Stimulated activated CD8-positive, alpha-beta memory T cell treated with anti-CD3 and anti-CD28 coated beads, Interleukin-2, amount 100 ng/mL, for 1 hour (primary cell): Measurements from ENCODE around the gene SPSB2.

Source experiments
- DNase-seq, 2 donors: peaks; one replicate each; pipeline ENCODE4 v3.0.0-alpha.2; 2020; ENCODE audit warnings: low read depth in 2 of 2

SPSB2 gene

DNA sequence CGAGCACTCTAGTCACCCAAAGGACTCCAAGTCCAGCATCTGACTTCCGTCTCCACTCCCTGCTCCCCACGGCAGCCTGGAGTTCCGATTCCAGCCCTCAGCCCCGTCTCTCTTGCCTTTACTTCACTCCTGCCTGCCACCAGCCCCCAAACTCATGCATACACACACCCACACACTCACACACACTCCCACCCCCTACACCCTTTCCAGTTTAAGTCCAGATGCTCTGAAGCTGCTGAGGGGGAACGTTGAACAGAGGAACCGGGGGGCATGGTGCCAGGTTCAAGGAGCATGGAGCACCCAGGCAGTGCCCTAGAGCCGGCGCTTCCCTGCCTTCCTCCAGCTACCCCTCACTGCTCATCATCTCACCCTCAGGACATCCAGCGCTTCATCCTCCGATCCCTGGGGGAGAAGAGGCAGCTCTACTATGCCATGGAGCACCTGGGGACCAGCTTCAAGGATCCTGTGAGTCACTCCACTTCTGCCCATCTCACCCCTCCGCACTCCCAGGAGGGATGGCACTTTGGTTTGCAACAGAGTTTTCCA, 41.6 kb downstream of the SPSB2 start:
- no peak for DNase-seq

DNA sequence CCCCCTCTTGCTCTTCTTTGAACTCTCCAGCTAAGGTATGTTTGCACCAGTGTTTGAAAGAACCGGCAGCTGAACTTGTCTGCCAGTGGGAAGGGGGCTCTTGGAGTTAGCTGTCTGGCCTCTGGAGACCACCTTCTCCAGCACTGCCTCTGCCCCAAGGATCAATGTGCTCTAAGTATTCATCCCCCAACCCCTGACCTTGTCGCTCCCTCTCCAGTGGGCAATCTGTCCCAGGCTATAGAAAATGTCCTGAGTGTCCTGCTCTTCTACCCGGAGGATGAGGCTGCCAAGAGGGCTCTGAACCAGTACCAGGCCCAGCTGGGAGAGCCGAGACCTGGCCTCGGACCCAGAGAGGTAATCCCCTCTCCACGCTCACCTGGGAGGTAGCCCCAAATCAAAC, 42.1 kb downstream of the SPSB2 start:
- DNase-seq: no peak

DNA sequence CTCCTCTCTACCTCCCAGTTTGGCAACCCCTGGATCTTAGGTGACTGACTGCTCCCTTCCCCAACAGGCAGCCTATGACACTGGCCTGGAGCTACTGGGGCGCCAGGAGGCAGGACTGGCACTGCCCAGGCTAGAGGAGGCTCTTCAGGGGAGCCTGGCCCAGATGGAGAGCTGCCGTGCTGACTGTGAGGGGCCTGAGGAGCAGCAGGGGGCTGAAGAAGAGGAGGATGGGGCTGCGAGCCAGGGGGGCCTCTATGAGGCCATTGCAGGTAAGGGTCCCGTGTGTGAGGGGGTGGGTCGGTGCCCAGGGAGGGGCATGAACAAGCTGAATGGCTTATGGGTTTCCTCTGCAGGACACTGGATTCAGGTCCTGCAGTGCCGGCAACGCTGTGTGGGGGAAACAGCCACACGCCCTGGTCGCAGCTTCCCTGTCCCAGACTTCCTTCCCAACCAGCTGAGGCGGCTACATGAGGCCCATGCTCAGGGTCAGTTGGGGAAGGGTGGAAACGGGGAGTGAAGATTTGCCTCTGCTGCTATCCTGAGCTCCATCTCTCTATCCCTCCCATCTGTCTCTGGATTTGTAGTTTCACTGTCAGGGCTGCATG, 42.7 kb downstream of the SPSB2 start:
- no peak for DNase-seq

- no peak for DNase-seq
These were observed 43.4 kb downstream of the SPSB2 start for GRCh38 chr12:6829536-6830220.

GRCh38 chr12:6828781-6829535, 44.1 kb downstream of the SPSB2 start:
- peak in 1 of 2 donors; percentile 22 for DNase-seq

- no peak for DNase-seq
These were observed 44.9 kb downstream of the SPSB2 start, which contains the start of gene P3H3 for GRCh38 chr12:6827982-6828780. Gene P3H3, plus strand, starts transcription at chr12:6828407. Its CDS starts 34 bp downstream, at chr12:6828441.

GRCh38 chr12:6827437-6827911, 45.6 kb downstream of the SPSB2 start:
- DNase-seq: no peak

DNA sequence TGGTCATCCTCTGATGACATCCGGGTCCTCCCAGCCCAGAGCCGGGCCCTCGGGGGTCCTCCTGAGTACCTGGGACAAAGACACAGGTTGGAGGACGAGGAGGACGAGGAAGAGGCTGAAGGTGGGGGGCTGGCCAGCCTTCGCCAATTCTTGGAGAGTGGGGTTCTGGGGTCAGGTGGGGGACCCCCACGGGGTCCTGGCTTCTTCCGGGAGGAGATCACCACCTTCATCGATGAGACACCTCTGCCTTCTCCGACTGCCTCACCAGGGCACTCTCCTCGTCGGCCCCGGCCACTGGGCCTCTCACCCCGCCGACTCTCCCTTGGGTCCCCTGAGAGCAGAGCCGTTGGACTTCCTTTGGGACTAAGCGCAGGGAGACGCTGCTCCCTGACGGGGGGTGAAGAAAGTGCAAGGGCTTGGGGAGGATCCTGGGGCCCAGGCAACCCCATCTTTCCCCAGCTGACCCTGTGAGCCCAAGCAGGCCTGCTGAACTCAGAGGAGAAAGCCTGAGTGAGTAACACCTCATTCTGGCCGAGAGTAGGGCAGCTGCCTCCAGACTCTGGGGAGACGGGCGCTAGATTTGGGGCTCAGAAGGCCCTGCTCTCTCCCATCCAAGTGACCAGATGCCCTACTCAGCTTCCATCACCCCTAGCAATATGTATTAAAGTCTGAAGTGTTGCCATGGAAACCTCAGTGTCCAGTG, 46.2 kb downstream of the SPSB2 start:
- DNase-seq: no peak

GRCh38 chr12:6826125-6826733, 46.9 kb downstream of the SPSB2 start:
- DNase-seq: no peak

DNA sequence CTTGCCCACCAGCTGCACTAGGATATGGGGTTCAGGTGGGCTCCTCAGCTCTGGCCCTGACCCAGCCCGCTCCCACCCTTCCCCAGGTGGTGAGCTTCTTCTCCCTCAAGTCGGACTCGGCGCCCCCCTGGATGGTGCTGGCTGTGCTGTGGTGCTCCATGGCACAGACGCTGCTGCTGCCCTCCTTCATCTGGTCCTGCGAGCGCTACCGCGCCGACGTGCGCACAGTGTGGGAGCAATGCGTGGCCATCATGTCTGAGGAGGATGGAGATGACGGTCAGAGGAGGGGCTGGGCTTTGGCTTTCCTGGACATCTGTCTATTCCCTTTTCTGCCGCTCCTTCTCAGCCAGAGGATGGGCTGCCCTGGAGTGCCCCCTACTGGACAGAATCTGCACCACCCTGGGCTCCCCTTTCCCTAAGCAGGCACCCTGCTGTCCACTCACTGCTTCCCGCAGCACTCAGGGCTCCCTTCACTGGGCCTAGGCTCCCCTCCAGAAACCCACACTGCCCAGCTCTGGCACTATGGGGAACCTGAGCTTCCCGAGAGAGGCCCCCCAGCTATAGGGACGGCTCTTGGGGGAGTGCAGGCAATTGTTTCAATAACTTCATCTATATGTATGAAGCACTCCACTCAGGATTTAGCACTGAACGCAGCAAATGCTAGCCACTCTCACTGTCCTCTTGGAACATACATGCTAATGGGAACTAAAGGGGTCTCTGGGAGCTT, 47.5 kb downstream of the SPSB2 start:
- DNase-seq: peak; percentile 55 to 61

- DNase-seq: no peak
These were observed 48.2 kb downstream of the SPSB2 start for GRCh38 chr12:6824901-6825381.

DNA sequence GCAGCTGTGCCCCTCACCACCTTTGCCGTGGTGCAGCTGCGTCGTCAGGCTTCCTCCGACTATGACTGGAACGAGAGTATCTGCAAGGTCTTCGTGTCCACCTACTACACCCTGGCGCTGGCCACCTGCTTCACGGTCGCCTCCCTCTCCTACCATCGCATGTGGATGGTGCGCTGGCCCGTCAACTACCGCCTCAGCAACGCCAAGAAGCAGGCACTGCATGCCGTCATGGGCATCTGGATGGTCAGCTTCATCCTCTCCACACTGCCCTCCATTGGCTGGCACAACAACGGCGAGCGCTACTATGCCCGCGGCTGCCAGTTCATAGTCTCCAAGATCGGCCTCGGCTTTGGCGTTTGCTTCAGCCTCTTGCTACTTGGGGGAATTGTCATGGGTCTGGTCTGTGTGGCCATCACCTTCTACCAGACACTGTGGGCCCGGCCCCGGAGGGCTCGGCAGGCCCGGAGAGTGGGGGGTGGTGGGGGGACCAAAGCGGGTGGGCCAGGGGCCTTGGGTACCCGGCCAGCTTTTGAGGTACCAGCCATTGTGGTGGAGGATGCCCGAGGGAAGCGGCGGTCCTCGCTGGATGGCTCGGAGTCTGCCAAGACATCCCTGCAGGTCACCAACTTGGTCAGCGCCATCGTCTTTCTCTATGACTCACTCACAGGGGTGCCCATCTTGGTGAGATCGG, 48.9 kb downstream of the SPSB2 start:
- no peak for DNase-seq

DNA sequence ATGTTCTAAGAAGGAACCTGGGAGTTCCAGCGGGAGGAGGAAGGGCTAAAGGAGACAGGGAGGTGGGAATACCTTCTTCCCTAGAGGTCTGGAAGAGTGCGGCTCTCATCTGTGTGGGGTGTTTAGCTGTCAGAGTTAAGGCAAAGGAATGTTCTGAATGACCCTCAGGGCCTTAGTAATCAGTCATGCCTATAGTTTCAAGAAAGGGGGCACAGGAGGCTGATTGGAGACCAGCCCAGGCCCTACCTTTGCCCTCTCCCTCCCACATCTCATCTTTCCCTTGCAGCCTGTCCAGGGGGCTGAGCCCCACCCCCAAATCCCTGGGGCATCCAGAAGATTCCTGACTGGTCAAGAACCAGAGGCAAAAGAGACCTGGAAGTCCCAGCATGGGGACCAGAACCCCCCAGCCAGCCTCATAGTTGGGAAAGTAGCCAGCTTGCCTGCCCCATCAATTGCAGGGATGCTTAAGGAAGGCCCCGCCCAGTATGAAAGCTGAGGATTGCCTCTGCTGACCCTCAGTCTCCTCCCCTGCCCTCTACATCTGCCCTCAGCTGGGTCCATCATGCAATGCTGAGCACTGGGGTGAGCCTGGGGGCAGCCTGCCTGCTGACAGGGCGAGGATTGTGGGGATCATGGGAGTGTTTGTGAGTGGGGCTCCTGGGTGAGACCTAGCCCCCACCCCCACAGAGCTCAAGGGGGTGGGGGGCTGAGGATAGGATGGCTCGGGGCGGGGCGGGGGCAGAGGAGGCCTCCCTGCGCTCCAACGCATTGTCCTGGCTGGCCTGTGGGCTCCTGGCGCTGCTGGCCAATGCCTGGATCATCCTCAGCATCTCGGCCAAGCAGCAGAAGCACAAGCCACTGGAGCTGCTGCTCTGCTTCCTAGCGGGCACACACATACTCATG, 49.7 kb downstream of the SPSB2 start:
- DNase-seq: no peak

DNA sequence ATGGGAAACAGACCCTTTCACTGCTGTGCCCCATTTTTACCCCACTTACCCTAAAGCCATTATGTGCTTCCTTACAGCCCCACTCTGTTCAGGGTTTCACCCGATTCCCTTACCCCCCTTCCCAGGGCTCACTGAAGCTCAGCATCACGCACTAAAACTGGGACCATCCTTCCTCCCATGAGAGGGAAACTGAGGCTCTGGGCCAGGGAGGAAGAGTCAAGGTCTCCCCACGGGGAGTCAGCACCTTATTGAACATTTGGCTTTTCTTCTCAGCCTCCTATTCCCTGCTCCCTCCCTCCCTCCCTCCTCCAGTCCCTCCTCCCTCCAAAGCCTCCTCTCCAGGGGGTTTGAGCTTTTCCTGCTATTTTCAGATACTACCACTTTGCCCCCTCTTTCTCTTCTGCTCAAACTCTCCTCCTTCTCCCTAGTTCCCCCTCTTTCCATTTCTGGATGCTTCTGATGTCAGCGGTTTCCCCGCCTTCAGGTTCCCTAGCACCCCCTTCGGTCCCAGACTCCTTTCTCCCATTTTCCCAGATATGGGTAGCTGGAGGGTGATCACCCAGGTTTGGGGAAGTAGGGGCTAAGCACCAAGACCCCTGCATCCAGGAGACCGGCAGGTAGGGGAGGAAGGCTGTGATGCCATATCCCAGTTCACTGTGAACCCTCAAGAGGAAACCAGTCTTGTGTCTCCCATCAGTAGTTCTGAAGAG, 50.5 kb downstream of the SPSB2 start:
- no peak for DNase-seq

DNA sequence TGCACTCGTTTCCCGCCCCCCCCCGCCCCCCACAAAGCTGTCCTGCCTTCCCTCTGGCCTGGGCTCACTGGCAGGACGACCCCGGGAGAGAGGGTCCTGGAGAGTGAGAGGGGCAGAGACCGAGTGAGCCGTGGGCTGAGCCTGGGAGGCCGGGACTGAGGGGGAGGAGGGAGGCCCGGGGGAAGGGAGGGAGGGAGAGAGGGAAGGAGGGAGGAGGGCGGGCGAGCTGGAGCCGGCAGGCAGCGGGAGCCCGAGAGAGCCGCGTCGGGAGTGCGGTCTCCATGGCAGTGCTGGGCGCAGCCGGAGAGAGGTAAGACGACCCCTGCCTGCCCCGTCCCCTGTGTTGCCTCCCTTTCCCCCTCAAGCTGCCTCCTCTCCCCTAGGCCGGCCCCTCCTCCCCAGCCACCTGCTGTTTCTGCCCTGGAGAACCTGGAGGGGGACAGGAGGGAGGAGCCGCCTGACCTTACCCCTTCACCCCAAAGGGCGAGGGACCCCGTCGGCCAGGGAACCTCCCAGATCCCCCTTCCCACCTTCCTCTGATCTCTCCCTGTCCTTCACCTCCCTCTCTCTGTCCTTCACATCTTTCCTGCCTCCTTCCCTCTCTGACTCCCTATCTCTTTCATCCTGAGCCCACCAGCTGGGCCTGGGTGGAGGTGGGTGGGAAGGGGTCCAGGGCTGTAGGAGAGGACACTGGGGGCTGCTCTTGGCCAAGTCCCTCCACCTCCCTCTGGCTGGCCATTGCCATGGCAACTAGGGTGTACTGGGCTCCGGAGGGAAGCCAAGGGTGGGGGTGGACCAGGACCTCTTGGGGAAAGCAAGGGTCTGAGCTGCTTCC, 51.3 kb downstream of the SPSB2 start, which contains the start of gene GPR162:
GPR162 (plus strand) TSS at position 231 of the 835 bp plus-strand sequence. CDS start 2,078 bp downstream, outside the sequence.
- no peak for DNase-seq
